ENCODE data around the gene CHGA.

CHGA gene

DNA sequence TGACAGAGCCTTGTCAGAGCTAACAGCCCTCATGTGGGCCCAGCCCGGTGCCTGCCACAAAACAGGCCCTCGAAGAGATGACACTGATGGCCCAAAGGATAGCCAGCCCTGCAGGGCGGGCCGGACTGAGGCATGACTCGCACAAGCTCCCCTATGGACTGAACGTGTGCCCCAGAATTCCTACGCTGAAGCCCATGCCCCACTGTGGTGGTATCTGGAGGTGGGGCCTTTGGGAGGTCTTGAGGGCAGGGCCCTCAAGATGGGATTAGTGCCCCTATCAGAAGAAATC, 38.6 kb downstream of the CHGA start:
- no peak for DNase-seq (ENCODE audit: low spot score)

GRCh38 chr14:92962031-92962830, 39.3 kb downstream of the CHGA start:
- no peak for DNase-seq (ENCODE audit: low spot score)

DNA sequence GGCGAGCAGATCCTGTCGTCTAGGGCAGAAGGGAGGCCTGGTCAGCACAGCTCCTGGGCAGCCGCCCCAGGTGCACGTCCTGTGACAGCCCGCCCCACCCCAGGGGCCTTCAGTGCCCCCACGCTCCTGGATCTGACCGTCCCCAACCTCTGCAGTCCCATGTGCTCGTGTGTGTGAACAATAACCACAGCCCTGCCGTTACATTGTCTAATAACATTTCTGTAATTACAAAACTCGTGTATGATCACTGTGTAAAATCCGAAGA, 39.8 kb downstream of the CHGA start:
- no peak for DNase-seq (ENCODE audit: low spot score)

- no peak for DNase-seq (ENCODE audit: low spot score)
Observed at GRCh38 chr14:92963301-92964123, 40.6 kb downstream of the CHGA start.

- no peak for DNase-seq (ENCODE audit: low spot score)
Observed at GRCh38 chr14:92964124-92965109, 41.5 kb downstream of the CHGA start.

GRCh38 chr14:92965281-92965680, 42.3 kb downstream of the CHGA start:
- DNase-seq (ENCODE audit: low spot score): no peak

DNA sequence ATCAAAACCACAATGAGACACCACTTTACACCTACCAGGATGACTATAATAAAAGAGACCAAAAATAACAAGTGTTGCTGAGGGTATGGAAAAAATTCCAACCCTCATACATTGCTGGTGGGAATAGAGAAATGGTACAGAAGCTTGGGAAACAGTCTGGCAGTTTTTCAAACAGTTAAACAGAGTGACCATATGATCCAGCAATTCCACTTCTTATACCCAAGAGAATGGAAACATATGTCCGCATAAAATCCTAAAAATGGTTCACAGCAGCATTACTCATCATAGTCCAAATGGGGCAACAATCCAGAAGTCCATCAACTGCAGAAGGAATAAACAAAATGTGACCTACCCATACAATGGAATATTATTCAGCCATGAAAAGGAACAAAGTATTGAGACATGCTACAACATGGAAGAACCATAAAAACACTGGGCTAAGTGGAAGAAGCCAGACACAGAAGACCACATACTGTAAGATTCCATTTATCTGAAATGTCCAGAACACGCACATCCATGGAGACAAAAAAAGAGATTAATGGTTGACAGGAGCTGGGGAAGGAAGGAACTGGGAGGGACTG, 44.5 kb downstream of the CHGA start:
- DNase-seq (ENCODE audit: low spot score): no peak

DNA sequence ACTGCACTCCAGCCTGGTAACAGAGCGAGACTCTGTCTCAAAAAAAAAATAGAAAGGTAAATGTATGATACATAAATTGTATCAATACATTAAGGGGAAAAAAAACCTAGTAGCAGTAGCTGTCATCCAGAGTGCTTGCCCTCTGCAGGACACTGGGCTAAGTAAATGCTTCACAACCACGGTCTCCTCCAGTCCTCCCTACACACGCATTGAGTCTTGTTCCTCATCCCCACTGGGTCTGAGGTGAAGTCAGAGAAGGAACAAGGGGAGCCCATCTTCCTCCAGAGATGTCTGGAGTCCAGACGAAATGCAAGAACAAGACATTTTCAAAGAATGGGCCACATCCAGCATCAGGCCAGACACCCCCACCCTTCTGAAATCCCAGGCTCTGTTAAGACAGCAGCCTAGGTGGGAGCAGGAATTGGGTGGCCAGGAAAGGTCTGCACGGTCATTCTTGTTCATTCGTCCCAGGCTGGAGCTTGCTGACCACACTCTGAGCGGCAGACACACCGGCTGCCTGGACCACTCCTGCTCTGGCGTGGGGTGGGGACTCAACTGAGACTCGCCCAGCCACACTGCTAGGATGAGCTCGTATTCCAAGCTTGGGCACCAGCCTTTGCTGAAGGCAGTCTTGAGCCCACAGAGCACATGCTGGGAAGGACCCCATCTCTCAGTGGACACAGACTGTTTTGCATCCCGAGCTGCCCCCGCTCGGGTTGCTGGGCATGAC, 45.5 kb downstream of the CHGA start:
- DNase-seq (ENCODE audit: low spot score): no peak

DNA sequence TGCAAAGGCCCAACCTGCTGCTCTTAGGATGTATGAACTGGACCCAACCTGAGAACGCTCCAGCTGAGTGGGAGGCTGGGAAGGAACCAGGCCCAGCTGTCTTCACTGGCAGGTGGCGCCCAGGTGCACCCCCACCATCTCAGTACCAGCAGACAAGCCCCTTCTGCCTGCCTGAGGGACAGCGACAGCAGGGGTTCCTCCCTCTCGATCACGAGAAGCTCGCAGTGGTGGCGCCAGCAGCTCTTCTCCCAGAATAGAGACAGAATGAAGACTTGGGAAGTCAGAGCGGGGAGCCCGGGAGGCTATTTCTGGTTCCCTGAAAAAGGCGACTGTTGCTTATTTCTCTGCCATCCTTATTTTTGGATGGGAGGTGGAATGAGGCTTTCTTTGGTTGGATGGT, 46.5 kb downstream of the CHGA start:
- no peak for DNase-seq (ENCODE audit: low spot score)

DNA sequence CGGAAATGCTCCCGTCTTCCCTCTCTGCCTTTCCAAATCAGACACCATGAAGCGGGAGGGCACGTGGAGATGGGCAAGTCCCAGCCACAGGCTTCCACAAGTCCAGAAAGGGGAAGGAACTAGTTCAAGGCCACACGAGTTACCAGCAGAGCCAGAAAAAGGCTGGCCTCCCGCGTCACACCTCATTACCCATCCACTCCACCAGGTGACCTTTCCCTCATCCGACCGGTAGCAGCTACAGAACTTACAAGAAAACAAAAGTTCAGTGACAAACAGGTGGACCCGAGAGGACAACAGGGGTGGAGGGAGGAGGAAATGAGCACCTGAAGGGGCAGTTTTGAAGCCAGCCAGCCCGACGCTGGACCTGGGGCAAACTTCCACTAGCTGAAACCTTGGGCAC, 46.9 kb downstream of the CHGA start:
- no peak for DNase-seq (ENCODE audit: low spot score)

GRCh38 chr14:92970271-92970670, 47.3 kb downstream of the CHGA start:
- DNase-seq (ENCODE audit: low spot score): no peak

- DNase-seq (ENCODE audit: low spot score): no peak
Observed at GRCh38 chr14:92971601-92972180, 48.7 kb downstream of the CHGA start.

DNA sequence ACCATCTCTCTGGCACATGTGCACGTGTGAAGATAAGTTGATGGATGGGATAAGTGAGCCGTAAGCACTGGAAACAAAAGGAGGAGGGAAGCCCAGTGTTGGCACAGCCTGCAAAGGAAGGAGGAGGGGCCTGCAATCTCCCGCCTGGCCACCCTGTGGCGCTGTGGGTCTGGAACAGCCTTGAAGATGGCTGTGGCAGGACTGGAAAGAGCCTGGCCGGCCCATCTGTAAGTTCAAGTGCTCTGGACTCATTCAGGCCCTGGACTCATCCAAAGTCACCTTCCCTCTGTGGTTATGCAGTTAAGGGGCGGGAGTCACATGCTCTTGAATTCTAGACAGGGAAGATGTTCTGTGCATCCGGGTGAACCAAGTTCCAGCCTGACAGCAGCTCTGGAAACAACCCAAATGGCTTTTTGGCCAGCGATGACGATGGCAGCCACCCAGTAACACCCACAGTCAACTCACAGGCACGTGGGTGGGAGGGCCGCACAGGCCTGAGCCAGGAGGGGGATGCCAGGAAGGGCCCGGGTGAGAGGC, 50.4 kb downstream of the CHGA start:
- no peak for DNase-seq (ENCODE audit: low spot score)

GRCh38 chr14:92973798-92974372, 50.9 kb downstream of the CHGA start:
- DNase-seq (ENCODE audit: low spot score): no peak

DNA sequence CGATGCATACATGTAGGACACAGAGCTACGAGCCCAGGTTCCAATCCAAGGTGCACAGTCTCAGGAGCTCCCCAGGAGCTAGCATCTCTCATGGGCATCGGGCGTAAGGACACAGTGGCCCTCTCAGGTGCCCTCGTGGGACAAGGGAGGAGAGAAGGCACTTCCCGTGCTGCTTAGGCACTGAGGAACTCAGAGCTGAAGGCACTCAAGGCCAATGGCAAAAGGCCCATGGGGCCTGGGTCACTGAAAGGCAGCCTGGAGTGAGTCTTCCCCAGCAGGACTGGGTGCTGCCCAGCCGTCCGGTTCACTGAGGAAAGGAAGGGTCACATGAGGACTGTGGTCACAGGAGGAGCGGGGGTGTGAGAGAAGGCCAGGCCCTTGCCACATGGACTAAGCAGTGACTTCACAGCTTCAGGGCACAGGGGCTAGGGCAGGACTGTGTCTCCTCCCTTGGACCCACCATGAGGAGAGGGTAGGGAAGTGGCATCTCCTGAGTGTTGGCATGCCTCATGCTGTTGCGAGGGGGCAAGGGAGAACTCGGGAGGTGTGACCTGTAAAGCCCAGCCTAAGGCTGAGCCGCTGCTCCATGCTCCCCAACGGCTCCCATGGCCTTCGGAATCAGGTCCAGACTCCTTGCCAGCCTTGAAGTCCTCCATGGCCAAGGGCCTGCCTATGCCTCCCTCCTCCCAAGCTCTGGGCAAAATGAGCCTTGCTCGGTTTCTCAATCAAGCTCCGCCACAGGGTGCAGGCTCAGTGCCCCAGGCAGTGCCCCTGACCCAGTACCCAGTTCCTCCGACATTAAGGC, 51.8 kb downstream of the CHGA start:
- no peak for DNase-seq (ENCODE audit: low spot score)

DNA sequence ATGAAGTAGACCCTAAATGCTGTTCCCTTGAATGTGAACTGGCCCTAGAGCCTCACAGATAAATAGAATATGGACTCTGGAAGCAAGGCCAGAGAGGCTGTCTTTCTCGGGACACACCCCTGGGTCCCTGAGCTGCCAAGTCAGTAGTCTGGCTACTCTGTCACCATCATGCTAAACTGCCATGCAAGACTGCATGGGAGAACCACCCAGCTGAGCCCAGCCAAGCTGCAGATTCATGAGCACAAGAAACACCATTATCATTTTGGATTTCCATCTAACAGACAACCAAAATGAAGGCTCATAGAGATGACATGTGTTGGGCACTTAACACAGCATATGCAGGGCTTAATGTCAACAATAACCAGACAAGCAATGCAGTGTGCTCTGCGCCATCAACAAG, 53.3 kb downstream of the CHGA start:
- no peak for DNase-seq (ENCODE audit: low spot score)

- no peak for DNase-seq (ENCODE audit: low spot score)
Observed at GRCh38 chr14:92978229-92979021, 55.5 kb downstream of the CHGA start.

DNA sequence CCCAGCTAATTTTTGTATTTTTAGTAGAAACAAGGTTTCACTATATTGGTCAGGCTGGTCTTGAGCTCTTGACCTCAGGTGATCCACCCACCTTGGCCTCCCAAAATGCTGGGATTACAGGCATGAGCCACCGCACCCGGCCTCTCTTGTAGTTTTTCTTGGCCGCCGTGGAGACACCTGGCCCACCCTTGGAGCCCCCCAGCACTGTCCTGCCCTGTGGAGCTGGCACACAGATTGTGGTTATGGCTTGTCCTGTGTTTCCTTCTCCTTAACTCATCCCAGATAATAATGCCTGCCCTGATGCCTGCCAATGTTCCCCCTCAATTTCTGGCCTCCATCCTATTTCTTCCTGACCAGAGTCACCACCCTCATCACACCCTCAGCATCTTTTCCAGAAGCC, 57.9 kb downstream of the CHGA start:
- no peak for DNase-seq (ENCODE audit: low spot score)

- no peak for DNase-seq (ENCODE audit: low spot score)
Observed at GRCh38 chr14:92981726-92982125, 58.8 kb downstream of the CHGA start.
